HepG2 (cell line): ENCODE measurements around the gene ZNF670. TPM values are rescaled to one million over a fixed set of nuclear protein-coding genes. Genes with fewer than 3 reads are reported as not detected.
A peak's percentile ranks its signal among the peaks of the same experiment; 100 is the strongest.
"Not testable (repeated sequence)": the region's sequence is repeated elsewhere in the genome, so short reads cannot be mapped to it uniquely, and the experiment has no call there.

Experiments used
- ATAC-seq: fragments of 200-7000 bp; cut with Tn5 transposase; 3 replicates; pipeline ENCODE4 v1.9.1; 2020; ENCODE audit warnings: mild to moderate bottlenecking, moderate library complexity
- BruUV-seq: library from RNA; stranded (reverse); fragments of 400-500 nt; replicated peaks from 2 replicates; lab custom pipeline; 2021; lab: Mats Ljungman, UMichigan
- CTCF ChIA-PET: fragments of 300-600 bp; formaldehyde crosslinking; extraction: SDS; loops from one replicate; lab custom pipeline; 2021; ENCODE audit warnings: low total read pairs, inconsistent platforms, low intra/inter-chr PET ratio; lab: Yijun Ruan, JAX
- POLR2A ChIA-PET: fragments of 350-600 bp; sonication (Branson Sonifier 250); formaldehyde crosslinking; loops from one replicate; lab custom pipeline; 2020; ENCODE audit warnings: antibody characterized with exemption, inconsistent platforms; lab: Yijun Ruan, JAX
- DNase-seq: peaks from one replicate; pipeline ENCODE4 v3.0.0-alpha.2; 2015; ENCODE audit warnings: low spot score
- FAIRE-seq: peaks from 3 replicates; lab custom pipeline; 2011; peaks lifted over from hg19 to GRCh38; lab: Jason Lieb, UNC
- H2AFZ ChIP-seq: one replicate; pipeline ENCODE4 v1.6.1; 2011; ENCODE audit warnings: low read length, inconsistent platforms
- H3K27ac ChIP-seq: fragments of 300-600 bp; 3 replicates; pipeline ENCODE4 v1.8.0; 2011; ENCODE audit warnings: mixed run types, mild to moderate bottlenecking, mixed read lengths, low read length, inconsistent platforms; ENCODE audit not compliant: insufficient read depth; ENCODE audit errors: extremely low read length
- H3K27me3 ChIP-seq, 2 experiments: fragments of 200-600 bp in 1 of 2; 2 replicates in 1 of 2; 3 replicates in 1 of 2; pipeline versions ENCODE4 v1.6.0 to v1.8.0; 2011; ENCODE audit warnings: low read length in 2 of 2, mild to moderate bottlenecking in 2 of 2, moderate library complexity in 2 of 2, inconsistent platforms in 1 of 2; ENCODE audit not compliant: insufficient read depth in 2 of 2, control insufficient read depth in 1 of 2
- H3K36me3 ChIP-seq, 2 experiments: fragments of 200-600 bp in 1 of 2; replicated peaks in 1 of 2; 2 replicates in 1 of 2; 3 replicates in 1 of 2; pipeline versions ENCODE4 v1.5.1 to v1.8.0; 2011; ENCODE audit warnings: low read length in 2 of 2, inconsistent platforms in 1 of 2; ENCODE audit not compliant: insufficient read depth in 2 of 2, control insufficient read depth in 1 of 2
- H3K4me1 ChIP-seq: 2 replicates; pipeline ENCODE4 v1.5.1; 2012; ENCODE audit warnings: low read length, inconsistent platforms; ENCODE audit not compliant: insufficient read depth
- H3K4me2 ChIP-seq: 2 replicates; pipeline ENCODE4 v1.6.0; 2011; ENCODE audit warnings: low read depth, low read length, inconsistent platforms
- H3K4me3 ChIP-seq, 3 experiments: fragments of 200-600 bp in 1 of 3; sonication (generic), shearing (Covaris generic) in 1 of 3; replicated peaks in 1 of 3; 2 replicates each; pipeline ENCODE4 v1.5.1; 2011 to 2016; ENCODE audit warnings: low read length in 3 of 3, inconsistent platforms in 2 of 3, low read depth in 2 of 3, mild to moderate bottlenecking in 2 of 3, control low read depth in 1 of 3, mixed read lengths in 1 of 3; ENCODE audit not compliant: insufficient read depth in 1 of 3
- H3K79me2 ChIP-seq: one replicate; pipeline ENCODE4 v1.6.1; 2011; ENCODE audit warnings: low read length, inconsistent platforms; ENCODE audit not compliant: insufficient read depth
- H3K9ac ChIP-seq: 2 replicates; pipeline ENCODE4 v1.6.0; 2011; ENCODE audit warnings: mild to moderate bottlenecking, low read depth, low read length, inconsistent platforms; ENCODE audit not compliant: insufficient read depth
- H3K9me3 ChIP-seq: 2 replicates; pipeline ENCODE4 v1.5.1; 2012; ENCODE audit warnings: mild to moderate bottlenecking, low read length
- H4K20me1 ChIP-seq: 2 replicates; pipeline ENCODE4 v1.6.0; 2011; ENCODE audit warnings: inconsistent platforms, mild to moderate bottlenecking, low read length, moderate library complexity; ENCODE audit not compliant: insufficient read depth
- CREB1 ChIP-seq, 2 experiments: fragments of 450-650 bp in 1 of 2; IDR thresholded peaks; 2 replicates each; pipeline ENCODE4 v1.6.1; 2016 to 2017; ENCODE audit warnings: control low read depth in 1 of 2, mild to moderate bottlenecking in 1 of 2, missing compliant biosample characterization in 1 of 2, missing genetic modification characterization in 1 of 2
- PHF20 ChIP-seq: sonication (generic); formaldehyde crosslinking; IDR thresholded peaks from 2 replicates; pipeline ENCODE4 v1.5.0; 2020; ENCODE audit warnings: mild to moderate bottlenecking, missing genetic modification reagents
- ZNF333 ChIP-seq: sonication (generic); formaldehyde crosslinking; IDR thresholded peaks from 2 replicates; pipeline ENCODE4 v1.4.0; 2020; ENCODE audit warnings: mild to moderate bottlenecking, missing genetic modification reagents, borderline replicate concordance
- ZNF782 ChIP-seq: sonication (generic); formaldehyde crosslinking; IDR thresholded peaks from 2 replicates; pipeline ENCODE4 v1.4.0; 2020; ENCODE audit warnings: missing genetic modification reagents, mild to moderate bottlenecking, borderline replicate concordance
- WGBS: methylation state at CpG from one replicate; pipeline ENCODE4 v1.1.6; 2017; ENCODE audit warnings: low lambda C conversion rate; 5-methylcytosine and 5-hydroxymethylcytosine counted together
- in situ Hi-C: cut with HindIII; loops from 2 replicates; pipeline ENCODE4 v1.10.0; 2017; ENCODE audit warnings: low pct_unique_long_range_greater_than_20kb; ENCODE audit not compliant: extremely low pct_ligation_motif_present
- intact Hi-C: fragments of 100-400 bp; cut with micrococcal nuclease; formaldehyde crosslinking; loops from one replicate; pipeline ENCODE4 v1.10.0; 2022; ENCODE audit not compliant: unreplicated experiment
- polyA plus RNA-seq, 8 experiments: library from polyadenylated mRNA; depleted of rRNA in 3 of 8; stranded (reverse) in 7 of 8; unstranded in 1 of 8; fragments of >200 nt; fragmentation: Illumina TruSeq in 4 of 8; extraction: Trizol in 4 of 8; gene quantifications; 2 replicates each; pipeline versions ENCODE4 v1.2.1 to v1.2.3, GENCODE V29; 2011 to 2016; ENCODE audit warnings: low read depth in 4 of 8, missing spikeins in 1 of 8, mixed read lengths in 1 of 8; ENCODE audit not compliant: insufficient read depth in 1 of 8
- total RNA-seq, 5 experiments: library from RNA; depleted of rRNA; stranded (reverse); fragments of >200 nt; fragmentation: Illumina TruSeq; extraction: Trizol; gene quantifications; 2 replicates each; pipeline ENCODE4 v1.2.3, GENCODE V29; 2016; ENCODE audit warnings: low read depth in 1 of 5
- TF ChIP-seq, protein P1 (sequence below): IDR thresholded peaks from 2 replicates; pipeline ENCODE4 v1.6.1; 2016; ENCODE audit warnings: missing genetic modification reagents, missing compliant biosample characterization

The ZNF670 gene
- total and polyA plus RNA-seq, 2 of the 13 experiments (the other 11 are each of a cell fraction or from before 2014, with no cell fraction given) = 4.2 to 10.9 TPM

DNA sequence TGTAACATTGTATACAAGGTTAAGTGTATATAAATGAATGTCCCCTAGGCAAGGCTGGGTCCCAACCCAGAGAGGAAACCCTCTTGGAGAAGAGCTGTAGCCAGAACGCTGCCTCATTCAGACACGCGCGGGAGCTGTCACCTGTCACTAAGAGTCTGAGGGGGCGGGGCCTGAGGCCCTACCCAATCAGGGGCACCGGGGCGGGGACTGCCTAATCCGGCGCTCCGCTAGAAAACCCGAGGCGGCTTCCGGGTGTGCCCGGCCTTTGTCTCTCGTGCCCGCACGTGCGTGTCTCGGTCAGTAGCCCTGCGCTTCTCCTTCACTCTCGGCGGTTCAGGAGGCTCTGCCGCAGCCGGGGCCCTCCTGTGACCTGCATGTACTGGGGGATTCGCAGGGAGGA, 47.6 kb upstream of the ZNF670 start:
- H3K27me3 ChIP-seq, H3K79me2 ChIP-seq, H3K4me2 ChIP-seq, CTCF ChIA-PET, intact Hi-C loops, in situ Hi-C loops, H3K9ac ChIP-seq, DNase-seq, H4K20me1 ChIP-seq, H3K36me3 ChIP-seq, H3K9me3 ChIP-seq, H3K4me1 ChIP-seq, H3K27ac ChIP-seq, POLR2A ChIA-PET, H3K4me3 ChIP-seq, H2AFZ ChIP-seq: not testable (repeated sequence)
- TSS peak; percentile 78 for BruUV-seq
- WGBS = no CpG with 5 or more reads among the region's 25 CpGs
- ATAC-seq = peak; percentile 94
- peak; percentile 87 for FAIRE-seq

DNA sequence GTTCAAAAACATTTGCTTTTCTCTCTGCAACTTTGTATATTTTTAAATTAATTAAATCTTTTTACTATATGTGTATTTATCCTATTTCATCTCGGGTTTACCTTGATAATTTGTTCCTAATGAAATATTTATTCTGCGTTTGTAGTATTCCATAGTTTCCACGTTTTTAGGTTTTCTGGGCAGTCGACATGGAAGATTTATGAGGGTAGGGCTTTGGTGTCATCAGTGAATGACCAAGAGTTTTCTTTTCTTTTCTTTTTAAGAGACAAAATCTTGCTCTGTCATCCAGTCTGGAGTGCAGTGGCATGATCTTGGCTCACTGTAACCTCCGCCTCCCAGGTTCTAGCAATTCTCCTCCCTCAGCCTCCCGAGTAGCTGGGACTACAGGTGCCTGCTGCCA, 42.8 kb upstream of the ZNF670 start:
- no peak for TF ChIP-seq CREB1 (IDR thresholded peaks at IDR 0.05)
- no peak for TF ChIP-seq CREB1 (CRISPR knock-in tag; IDR thresholded peaks at IDR 0.05)
- TF ChIP-seq, protein P1, sequence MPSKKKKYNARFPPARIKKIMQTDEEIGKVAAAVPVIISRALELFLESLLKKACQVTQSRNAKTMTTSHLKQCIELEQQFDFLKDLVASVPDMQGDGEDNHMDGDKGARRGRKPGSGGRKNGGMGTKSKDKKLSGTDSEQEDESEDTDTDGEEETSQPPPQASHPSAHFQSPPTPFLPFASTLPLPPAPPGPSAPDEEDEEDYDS (CRISPR knock-in tag) = no peak
- no peak for TF ChIP-seq ZNF333
- no peak for TF ChIP-seq PHF20 (CRISPR knock-in tag)
- TF ChIP-seq ZNF782 (CRISPR knock-in tag) = no peak
- TF ChIP-seq, all 625 proteins: peak for 0
- H3K27ac ChIP-seq = no peak overlapping the region
- no peaks in the 10 kb centered on the region for H4K20me1 ChIP-seq
- ATAC-seq (no peak), FAIRE-seq (no peak), DNase-seq (no peak)
- H3K9me3 ChIP-seq = no peaks in the 10 kb centered on the region
- no peaks in the 10 kb centered on the region for H3K27me3 ChIP-seq
- no peak overlapping the region for H3K9ac ChIP-seq
- 0 out of 2 replicates have a peak, but pooled peaks cover 5% of the 10 kb centered on the region for H3K4me1 ChIP-seq
- whole genome bisulfite sequencing = 35% methylated on average over 6 of the region's 6 CpGs
- no peak overlapping the region for H3K4me2 ChIP-seq
- POLR2A ChIA-PET = no interaction called here
- H2AFZ ChIP-seq = no peak overlapping the region
- in situ Hi-C loops = no loop called here
- no peaks in the 10 kb centered on the region for H3K36me3 ChIP-seq
- CTCF ChIA-PET = no interaction called here
- no TSS peak for BruUV-seq
- intact Hi-C loops = no loop called here
- H3K79me2 ChIP-seq = no peaks in the 10 kb centered on the region
- H3K4me3 ChIP-seq = no peak overlapping the region
